ENCODE measurements around the gene KCNH3.
"Not testable (repeated sequence)": the region's sequence is repeated elsewhere in the genome, so short reads cannot be mapped to it uniquely, and the experiment has no call there.

The KCNH3 gene

GRCh38 chr12:49538510-49539403, at the start of gene KCNH3:
Gene KCNH3, plus strand, starts transcription at chr12:49539030. Its CDS starts 387 bp downstream, at chr12:49539417.
- DNase-seq (ENCODE audit: low read depth): peak; percentile 61

- no peak for DNase-seq (ENCODE audit: low read depth)
Observed at GRCh38 chr12:49489154-49489553, 49.7 kb upstream of the KCNH3 start.

DNA sequence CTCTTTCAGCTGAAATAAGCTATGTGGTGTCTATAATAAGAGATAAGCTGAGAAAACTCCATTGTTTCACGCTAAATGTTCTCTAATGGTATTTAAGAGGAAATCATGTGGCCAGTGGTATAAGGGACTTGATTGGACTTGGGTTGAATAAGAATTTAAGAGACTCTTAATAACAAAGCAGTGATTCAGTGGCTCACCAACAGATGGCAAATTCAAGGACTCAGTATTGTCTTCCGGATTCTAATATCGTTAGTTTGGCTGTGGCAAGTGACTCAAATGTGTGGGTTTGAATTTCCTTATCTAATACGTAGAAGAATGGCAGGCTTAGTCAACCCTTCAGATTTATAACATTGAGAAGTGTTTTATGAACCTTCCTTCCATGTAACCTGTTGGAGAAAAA, 49.1 kb upstream of the KCNH3 start:
- DNase-seq (ENCODE audit: low read depth): no peak

DNA sequence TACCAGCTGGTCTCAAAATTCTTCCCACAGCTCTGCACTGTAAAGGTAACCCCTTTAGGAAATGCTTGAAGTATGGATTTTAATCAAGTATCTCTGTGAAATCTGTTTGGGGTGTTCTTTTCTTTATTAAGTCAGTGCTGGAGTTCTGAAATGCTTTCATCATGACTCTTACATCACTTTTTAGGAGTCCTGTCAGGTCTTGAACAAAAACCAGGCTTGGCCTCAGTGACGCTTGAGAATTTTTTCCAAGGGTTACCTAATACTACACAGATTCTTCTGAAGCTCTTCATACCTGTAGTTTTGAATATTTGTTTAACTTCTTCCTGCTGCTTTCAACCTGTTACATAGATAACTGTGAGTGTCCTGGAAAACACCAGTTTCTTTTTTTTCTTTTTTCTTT, 47.0 kb upstream of the KCNH3 start:
- no peak for DNase-seq (ENCODE audit: low read depth)

GRCh38 chr12:49493900-49494299, 44.9 kb upstream of the KCNH3 start:
- DNase-seq (ENCODE audit: low read depth): no peak

GRCh38 chr12:49496417-49497360, 42.1 kb upstream of the KCNH3 start:
- no peak for DNase-seq (ENCODE audit: low read depth)

DNA sequence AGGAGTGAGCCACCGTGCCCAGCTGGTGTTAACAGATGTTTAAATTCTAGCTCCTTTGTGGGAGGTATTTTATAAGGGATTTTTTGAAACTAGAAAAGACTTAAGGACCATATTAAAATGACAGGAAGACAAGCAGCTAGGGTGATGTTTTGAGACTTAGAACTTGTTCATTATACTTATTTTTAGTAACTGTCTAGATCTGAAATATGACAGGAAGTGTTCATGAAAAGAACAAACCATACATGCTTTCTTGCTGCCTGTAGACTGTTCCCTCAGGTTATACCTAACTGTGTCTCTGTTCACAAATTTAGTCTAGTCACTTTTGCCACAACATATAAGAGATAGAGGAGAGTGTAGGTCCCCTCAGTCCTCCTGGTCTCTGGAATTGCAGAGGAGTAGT, 36.9 kb upstream of the KCNH3 start:
- DNase-seq (ENCODE audit: low read depth): no peak

DNA sequence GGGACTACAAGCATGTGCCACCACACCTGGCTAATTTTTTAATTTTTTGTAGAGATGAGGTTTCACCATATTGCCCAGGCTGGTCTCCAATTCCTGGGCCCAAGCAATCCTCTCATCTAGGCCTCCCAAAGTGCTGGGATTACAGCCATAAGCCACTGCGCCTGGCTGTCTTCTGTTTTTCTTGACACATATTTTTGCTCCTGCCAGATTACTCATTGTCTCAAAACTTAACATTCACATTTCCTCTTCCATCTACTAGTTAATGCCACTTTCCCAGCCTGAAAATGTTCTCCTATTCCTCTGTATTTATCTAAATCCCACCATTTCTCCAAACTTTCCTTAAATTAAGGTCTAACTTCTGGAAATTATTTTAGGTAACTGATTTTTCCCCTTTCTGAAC, 36.2 kb upstream of the KCNH3 start:
- no peak for DNase-seq (ENCODE audit: low read depth)

DNA sequence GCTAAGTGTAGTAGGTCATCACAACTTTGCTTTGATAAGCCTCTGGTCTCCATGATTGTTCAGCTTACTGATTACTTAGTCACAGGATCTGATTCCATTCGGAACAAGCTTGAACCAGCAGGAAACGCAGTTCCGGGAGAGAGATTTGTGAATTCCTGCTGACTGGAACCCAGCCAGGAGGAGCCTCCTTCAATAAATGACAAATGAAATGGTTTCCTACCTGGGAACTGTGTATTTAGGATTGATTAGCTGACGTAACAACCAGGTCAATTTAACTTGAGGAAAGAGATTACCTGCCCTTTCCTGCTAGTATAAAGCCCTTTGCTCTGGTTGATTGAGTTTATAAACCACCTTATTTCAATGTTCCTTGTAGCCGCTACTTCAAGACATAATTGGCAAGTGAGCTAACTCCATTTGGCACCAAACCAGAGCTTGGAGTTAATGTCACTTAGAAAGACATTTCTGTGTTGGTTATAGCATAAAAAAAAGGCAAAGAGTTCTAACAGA, 35.1 kb upstream of the KCNH3 start:
- DNase-seq (ENCODE audit: low read depth): no peak

- no peak for DNase-seq (ENCODE audit: low read depth)
Observed at GRCh38 chr12:49505672-49506071, 33.2 kb upstream of the KCNH3 start.

DNA sequence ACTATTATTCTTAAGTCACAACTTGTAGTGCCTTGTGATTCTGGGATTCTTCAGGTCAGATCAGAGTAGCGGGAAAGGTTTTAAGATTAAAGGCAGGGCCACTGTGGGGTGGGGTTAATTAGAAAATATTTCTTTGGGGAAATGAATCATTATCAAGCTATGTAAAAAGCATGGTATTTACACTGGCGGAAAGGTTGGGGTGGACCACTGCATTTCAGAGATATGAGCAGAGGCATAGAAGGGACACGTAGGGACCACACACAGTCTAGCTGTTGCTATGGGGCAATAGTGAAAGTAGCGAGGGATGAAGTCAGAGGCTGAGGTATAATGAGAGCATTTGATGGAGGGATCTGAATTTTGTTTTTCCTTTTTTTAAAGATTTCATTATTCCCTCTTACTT, 31.7 kb upstream of the KCNH3 start:
- DNase-seq (ENCODE audit: low read depth): no peak

- not testable (repeated sequence) for DNase-seq (ENCODE audit: low read depth)
Observed at GRCh38 chr12:49509681-49510080, 29.1 kb upstream of the KCNH3 start.

GRCh38 chr12:49511410-49511809, 27.4 kb upstream of the KCNH3 start:
- no peak for DNase-seq (ENCODE audit: low read depth)

- DNase-seq (ENCODE audit: low read depth): no peak
Observed at GRCh38 chr12:49512546-49512945, 26.3 kb upstream of the KCNH3 start.

GRCh38 chr12:49515266-49515665, 23.6 kb upstream of the KCNH3 start:
- DNase-seq (ENCODE audit: low read depth): no peak

- no peak for DNase-seq (ENCODE audit: low read depth)
Observed at GRCh38 chr12:49518914-49519573, 19.8 kb upstream of the KCNH3 start.

DNA sequence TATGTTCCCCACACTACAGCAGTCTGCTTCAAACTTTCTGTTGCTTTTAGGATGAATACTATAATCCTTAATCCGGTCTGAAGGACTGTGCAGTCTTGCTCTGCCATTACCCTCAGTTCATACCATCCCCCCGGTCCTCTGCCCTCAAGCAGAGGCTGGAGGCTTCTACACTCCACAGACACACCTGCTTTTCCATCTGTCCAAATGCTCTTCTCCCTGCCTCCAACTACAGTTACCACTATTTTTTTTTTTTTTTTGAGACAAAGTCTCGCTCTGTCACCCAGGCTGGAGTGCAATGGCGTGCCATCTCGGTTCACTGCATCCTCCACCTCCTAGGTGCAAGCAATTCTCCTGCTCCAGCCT, 19.3 kb upstream of the KCNH3 start:
- no peak for DNase-seq (ENCODE audit: low read depth)

GRCh38 chr12:49521389-49521788, 17.4 kb upstream of the KCNH3 start:
- no peak for DNase-seq (ENCODE audit: low read depth)

GRCh38 chr12:49524660-49525324, 14.0 kb upstream of the KCNH3 start:
- DNase-seq (ENCODE audit: low read depth): no peak

DNA sequence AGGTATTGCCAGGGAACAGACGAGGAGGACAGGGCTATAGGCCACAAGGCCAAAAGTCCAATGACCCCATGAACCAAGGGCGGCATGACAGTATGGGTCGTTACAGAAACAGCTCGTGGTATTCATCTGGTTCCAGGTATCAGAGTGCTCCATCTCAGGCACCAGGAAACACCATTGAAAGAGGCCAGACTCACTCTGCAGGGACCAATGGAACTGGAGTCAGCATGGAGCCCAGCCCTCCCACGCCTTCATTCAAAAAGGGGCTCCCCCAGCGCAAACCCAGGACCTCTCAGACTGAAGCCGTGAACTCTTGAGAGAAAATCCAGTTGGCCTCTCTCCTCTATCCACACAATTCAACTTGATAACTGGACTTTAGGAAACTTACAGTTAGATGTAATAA, 12.9 kb upstream of the KCNH3 start:
- DNase-seq (ENCODE audit: low read depth): no peak

DNA sequence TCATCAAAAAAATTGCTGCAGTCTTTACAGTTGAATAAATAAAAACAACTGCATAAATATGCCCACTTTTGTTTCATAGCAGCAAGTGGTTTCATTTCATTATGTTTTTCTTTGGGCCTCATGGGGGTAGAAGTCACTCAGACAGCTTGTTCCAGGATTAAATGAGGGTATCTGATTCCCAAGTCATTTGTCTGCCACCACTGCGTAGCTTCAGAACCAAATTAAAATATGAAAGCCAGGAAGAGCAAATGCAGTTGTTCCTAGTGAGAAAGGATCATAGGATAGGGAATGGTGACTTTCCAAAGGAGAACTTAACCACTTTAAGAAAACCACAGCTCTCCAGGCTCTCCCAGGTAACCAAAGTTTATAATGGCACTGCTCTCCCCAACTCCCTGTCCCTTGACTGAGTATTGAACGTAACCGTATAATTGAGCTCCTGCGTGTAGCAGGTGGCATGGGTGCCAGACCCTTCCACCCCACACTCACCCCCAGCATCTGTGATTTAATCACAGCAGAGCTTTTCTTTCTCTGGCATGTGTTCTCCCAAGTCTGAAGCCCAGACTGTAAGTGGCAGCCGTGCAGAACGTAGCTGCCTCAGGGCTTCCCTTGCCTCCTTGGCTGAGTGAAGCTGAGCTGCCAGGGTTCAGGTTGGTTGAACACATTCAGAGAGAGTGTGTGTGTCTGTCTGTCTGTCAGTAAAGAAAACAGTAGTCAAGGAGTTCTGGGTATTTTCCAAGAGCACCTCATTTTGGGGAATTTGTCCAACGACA, 11.3 kb upstream of the KCNH3 start:
- no peak for DNase-seq (ENCODE audit: low read depth)
